ENCODE measurements around the gene AAGAB. TPM values are rescaled to one million over a fixed set of nuclear protein-coding genes. Genes with fewer than 3 reads are reported as not detected.

Gene AAGAB
- total RNA-seq, 1 experiment from 2014 or later = 40.1 TPM

DNA sequence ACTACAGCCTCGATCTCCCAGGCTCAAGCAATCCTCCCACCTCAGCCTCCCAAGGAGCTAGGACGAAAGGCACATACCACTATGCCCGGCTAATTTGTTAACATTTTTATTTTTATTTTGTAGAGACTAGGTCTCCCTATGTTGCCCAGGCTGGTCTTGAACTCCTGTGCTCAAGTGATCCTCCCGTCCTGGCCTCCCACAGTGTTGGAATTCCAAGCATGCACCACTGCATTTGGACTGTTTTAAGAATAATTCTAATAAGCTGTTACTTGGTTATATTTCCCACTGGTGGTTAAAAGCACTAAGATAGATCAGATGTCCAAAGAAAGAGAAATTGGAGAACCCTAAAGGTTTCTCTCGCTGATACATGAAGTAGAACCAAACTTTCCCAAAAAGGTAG is 3.1 kb downstream of the AAGAB start:
- H4K91ac ChIP-seq (ENCODE audit: insufficient read length, low read depth, low read length) = no peak overlapping the region
- no peak for TF ChIP-seq CTCF (conservative IDR thresholded peaks at IDR 0.05)
- H3K9ac ChIP-seq (ENCODE audit: extremely low read depth, insufficient read length, low read length) = no peak overlapping the region
- H2AFZ ChIP-seq (ENCODE audit: low read length) = no peak overlapping the region
- peaks cover 2% of the 10 kb centered on the region; the same call in 1 of the 2 replicates for H3K79me2 ChIP-seq (ENCODE audit: insufficient read depth, low read length)
- H3K23ac ChIP-seq (ENCODE audit: insufficient read length, low read depth, low read length) = no peak overlapping the region
- Mint-ChIP-seq H3K4me3 (no peak overlapping the region), H3K9me3 (peaks cover 0 to 5% of the 10 kb centered on the region in 2 experiments; a peak in 4 of 5 replicates), H3K27me3 (ENCODE audit: low read depth) (peaks cover 17% of the 10 kb centered on the region), H3K4me1 (peaks cover 5 to 13% of the 10 kb centered on the region in 2 experiments; a peak in 3 of 4 replicates), H3K36me3 (ENCODE audit: insufficient read depth in 1 of 3, low read depth in 3 of 3) (peaks cover 9 to 15% (median 14%) of the 10 kb centered on the region in 3 experiments), H3K27ac (peak overlapping the region in 1 of 3 experiments; percentile 65; a peak in 1 of 7 replicates)
- no peak overlapping the region for H3K18ac ChIP-seq (ENCODE audit: insufficient read length, low read depth, low read length)
- H3K79me1 ChIP-seq (ENCODE audit: insufficient read depth, low read depth, low read length, poor library complexity, severe bottlenecking) = peaks cover 2% of the 10 kb centered on the region
- H2BK12ac ChIP-seq (ENCODE audit: insufficient read length, low read depth, low read length) = no peak overlapping the region
- no CpG with 5 or more reads among the region's 5 CpGs for WGBS (ENCODE audit: extremely low coverage, insufficient read length, low lambda C conversion rate)
- no peak overlapping the region for H3K14ac ChIP-seq (ENCODE audit: insufficient read depth, low read length)
- H3K4ac ChIP-seq (ENCODE audit: low read depth, low read length) = no peak overlapping the region
- no peaks in the 10 kb centered on the region for H3K27me3 ChIP-seq (ENCODE audit: insufficient read depth, low read length)
- DNase-seq = no peak
- H3T11ph ChIP-seq (ENCODE audit: low read length) = no peak overlapping the region
- no peak overlapping the region for H3K56ac ChIP-seq (ENCODE audit: insufficient read length, low read depth, low read length)
- H2BK15ac ChIP-seq (ENCODE audit: low read depth, low read length) = no peak overlapping the region
- H3K23me2 ChIP-seq (ENCODE audit: insufficient read length, low read depth, low read length, poor library complexity, severe bottlenecking) = no peaks in the 10 kb centered on the region
- no peak overlapping the region for H2BK20ac ChIP-seq (ENCODE audit: low read depth, low read length, poor library complexity, severe bottlenecking)
- H2BK5ac ChIP-seq (ENCODE audit: insufficient read length, low read length) = no peak overlapping the region
- no peaks in the 10 kb centered on the region for H3K9me3 ChIP-seq (ENCODE audit: control insufficient read depth, low read depth, low read length)
- no peak overlapping the region for H4K5ac ChIP-seq (ENCODE audit: insufficient read length, low read depth, low read length)
- H2BK120ac ChIP-seq (ENCODE audit: low read depth, low read length, poor library complexity, severe bottlenecking) = no peak overlapping the region
- H3K4me2 ChIP-seq (ENCODE audit: insufficient read depth, insufficient read length, low read length) = no peak overlapping the region
- no peaks in the 10 kb centered on the region for H3K4me1 ChIP-seq (ENCODE audit: insufficient read depth, low read length)
- no peak overlapping the region for H2AK5ac ChIP-seq (ENCODE audit: insufficient read length, low read length)
- no peak overlapping the region for H3K27ac ChIP-seq (ENCODE audit: insufficient read length, low read depth, low read length)
- H4K20me1 ChIP-seq (ENCODE audit: control insufficient read depth, insufficient read depth, insufficient read length) = no peaks in the 10 kb centered on the region
- no peak overlapping the region for H4K8ac ChIP-seq (replicated peaks; ENCODE audit: insufficient read length, low read depth, low read length)
